Gastroesophageal sphincter (tissue), 3 donors: ENCODE results near the gene SETD7.

Source experiments
- POLR2A ChIP-seq, 2 donors: fragments of 450-650 bp; IDR thresholded peaks; one replicate each; pipeline ENCODE4 v1.6.1; 2017; ENCODE audit warnings: antibody characterized with exemption in 2 of 2, mild to moderate bottlenecking in 2 of 2, moderate library complexity in 1 of 2
- POLR2AphosphoS5 ChIP-seq: sonication (generic); formaldehyde crosslinking; IDR thresholded peaks from one replicate; pipeline ENCODE4 v1.6.1; 2017; ENCODE audit warnings: antibody characterized with exemption
- TF ChIP-seq, protein P1 (sequence below), 4 experiments: fragments of 200-600 bp in 2 of 4; fragments of 450-650 bp in 2 of 4; sonication (generic) in 1 of 4; IDR thresholded peaks; one replicate each; pipeline ENCODE4 v1.5.1; 2017 to 2019; ENCODE audit warnings: antibody characterized with exemption in 4 of 4, mild to moderate bottlenecking in 2 of 4, moderate library complexity in 2 of 4

- TF ChIP-seq POLR2A (IDR thresholded peaks at IDR 0.05) = no peak
- TF ChIP-seq, protein P1, sequence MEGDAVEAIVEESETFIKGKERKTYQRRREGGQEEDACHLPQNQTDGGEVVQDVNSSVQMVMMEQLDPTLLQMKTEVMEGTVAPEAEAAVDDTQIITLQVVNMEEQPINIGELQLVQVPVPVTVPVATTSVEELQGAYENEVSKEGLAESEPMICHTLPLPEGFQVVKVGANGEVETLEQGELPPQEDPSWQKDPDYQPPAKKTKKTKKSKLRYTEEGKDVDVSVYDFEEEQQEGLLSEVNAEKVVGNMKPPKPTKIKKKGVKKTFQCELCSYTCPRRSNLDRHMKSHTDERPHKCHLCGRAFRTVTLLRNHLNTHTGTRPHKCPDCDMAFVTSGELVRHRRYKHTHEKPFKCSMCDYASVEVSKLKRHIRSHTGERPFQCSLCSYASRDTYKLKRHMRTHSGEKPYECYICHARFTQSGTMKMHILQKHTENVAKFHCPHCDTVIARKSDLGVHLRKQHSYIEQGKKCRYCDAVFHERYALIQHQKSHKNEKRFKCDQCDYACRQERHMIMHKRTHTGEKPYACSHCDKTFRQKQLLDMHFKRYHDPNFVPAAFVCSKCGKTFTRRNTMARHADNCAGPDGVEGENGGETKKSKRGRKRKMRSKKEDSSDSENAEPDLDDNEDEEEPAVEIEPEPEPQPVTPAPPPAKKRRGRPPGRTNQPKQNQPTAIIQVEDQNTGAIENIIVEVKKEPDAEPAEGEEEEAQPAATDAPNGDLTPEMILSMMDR (IDR thresholded peaks at IDR 0.05) = no peak
- TF ChIP-seq POLR2AphosphoS5 = no peak
These were observed 12.4 kb upstream of the SETD7 start for GRCh38 chr4:139568206-139568955.
